Neural progenitor cell (in vitro differentiated cells): ENCODE measurements around the gene MRPS34.

Experiments
- CTCF ChIP-seq: fragments of 200-600 bp; sonication (generic); IDR thresholded peaks from 2 replicates; pipeline ENCODE4 v1.5.1; 2017; ENCODE audit warnings: antibody characterized with exemption, mild to moderate bottlenecking
- EZH2 ChIP-seq: fragments of 200-600 bp; sonication (generic); IDR thresholded peaks from 2 replicates; pipeline ENCODE4 v1.6.1; 2017; ENCODE audit warnings: antibody characterized with exemption, mild to moderate bottlenecking, moderate library complexity

GRCh38 chr16:1727651-1728624, 45.0 kb downstream of the MRPS34 start:
- TF ChIP-seq CTCF (no peak), EZH2 (no peak)
